Body of pancreas (tissue), 4 donors: ENCODE data around the gene ITGA8.

Experiments used
- POLR2A ChIP-seq, 3 donors: fragments of 450-650 bp; IDR thresholded peaks; one replicate each; pipeline ENCODE4 v1.6.1; 2016; ENCODE audit warnings: antibody characterized with exemption in 3 of 3, mild to moderate bottlenecking in 2 of 3
- TF ChIP-seq, protein P1 (sequence below), 7 experiments: fragments of 450-650 bp in 4 of 7; fragments of 200-600 bp in 3 of 7; sonication (generic) in 3 of 7; IDR thresholded peaks; one replicate each; pipeline ENCODE4 v1.5.1; 2016 to 2019; ENCODE audit warnings: antibody characterized with exemption in 7 of 7

DNA sequence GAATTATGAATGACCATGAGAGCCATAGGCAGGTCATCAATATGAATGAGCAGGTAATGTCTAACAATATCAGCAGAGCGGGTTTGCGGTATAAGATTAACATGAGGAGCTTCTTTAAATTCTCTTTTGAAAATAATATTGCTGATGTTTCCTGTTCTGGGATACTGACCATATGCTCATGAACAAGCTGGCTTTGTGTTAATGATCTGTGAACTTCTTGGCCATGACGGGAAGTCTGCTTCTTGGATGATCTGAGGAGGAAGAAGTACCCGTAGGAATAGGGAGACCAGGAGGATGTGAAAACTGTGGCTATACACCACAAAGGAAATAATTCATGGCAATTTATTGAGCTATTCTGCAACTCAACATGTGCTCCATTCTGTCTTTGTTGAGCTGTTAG is 38.6 kb downstream of the ITGA8 start:
- TF ChIP-seq, protein P1, sequence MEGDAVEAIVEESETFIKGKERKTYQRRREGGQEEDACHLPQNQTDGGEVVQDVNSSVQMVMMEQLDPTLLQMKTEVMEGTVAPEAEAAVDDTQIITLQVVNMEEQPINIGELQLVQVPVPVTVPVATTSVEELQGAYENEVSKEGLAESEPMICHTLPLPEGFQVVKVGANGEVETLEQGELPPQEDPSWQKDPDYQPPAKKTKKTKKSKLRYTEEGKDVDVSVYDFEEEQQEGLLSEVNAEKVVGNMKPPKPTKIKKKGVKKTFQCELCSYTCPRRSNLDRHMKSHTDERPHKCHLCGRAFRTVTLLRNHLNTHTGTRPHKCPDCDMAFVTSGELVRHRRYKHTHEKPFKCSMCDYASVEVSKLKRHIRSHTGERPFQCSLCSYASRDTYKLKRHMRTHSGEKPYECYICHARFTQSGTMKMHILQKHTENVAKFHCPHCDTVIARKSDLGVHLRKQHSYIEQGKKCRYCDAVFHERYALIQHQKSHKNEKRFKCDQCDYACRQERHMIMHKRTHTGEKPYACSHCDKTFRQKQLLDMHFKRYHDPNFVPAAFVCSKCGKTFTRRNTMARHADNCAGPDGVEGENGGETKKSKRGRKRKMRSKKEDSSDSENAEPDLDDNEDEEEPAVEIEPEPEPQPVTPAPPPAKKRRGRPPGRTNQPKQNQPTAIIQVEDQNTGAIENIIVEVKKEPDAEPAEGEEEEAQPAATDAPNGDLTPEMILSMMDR (IDR thresholded peaks at IDR 0.05) = no peak
- no peak for TF ChIP-seq POLR2A (IDR thresholded peaks at IDR 0.05)
